GM19372 (cell line): ENCODE data around the gene SPESP1.
"Not testable (repeated sequence)": the region's sequence is repeated elsewhere in the genome, so short reads cannot be mapped to it uniquely, and the experiment has no call there.

Source experiments
- ATAC-seq: cut with Tn5 transposase; IDR thresholded peaks from one replicate; pipeline ENCODE4 v1.9.1; 2021; ENCODE audit warnings: mild to moderate bottlenecking, low read depth, moderate library complexity; ENCODE audit not compliant: unreplicated experiment

Gene SPESP1

DNA sequence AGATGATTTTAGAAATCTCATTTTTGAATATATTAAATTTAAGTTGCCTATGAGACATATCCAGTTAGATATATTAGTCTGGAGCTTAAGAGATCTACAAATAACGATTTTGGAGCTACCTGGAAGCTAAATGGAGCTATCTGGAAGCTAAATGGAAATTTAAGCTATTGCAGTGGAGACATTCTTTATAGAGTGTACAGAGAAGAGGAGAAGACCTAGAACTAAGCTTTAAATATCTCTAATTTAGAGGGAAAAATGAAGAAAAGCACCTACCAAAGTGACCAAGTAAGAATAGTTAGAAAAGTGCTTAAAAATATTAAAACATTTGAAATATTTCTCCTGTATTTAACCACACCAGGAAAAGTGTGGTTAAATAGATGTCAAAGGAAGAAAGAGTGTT lies 28.3 kb downstream of the SPESP1 start:
- no peak for ATAC-seq

GRCh38 chr15:68962465-68962864 lies 32.1 kb downstream of the SPESP1 start:
- no peak for ATAC-seq

GRCh38 chr15:68963719-68964118 lies 33.4 kb downstream of the SPESP1 start:
- not testable (repeated sequence) for ATAC-seq

- no peak for ATAC-seq
Measured at GRCh38 chr15:68966996-68967395, 36.7 kb downstream of the SPESP1 start.

- no peak for ATAC-seq
Measured at GRCh38 chr15:68967948-68968347, 37.6 kb downstream of the SPESP1 start.

GRCh38 chr15:68969298-68969697 lies 39.0 kb downstream of the SPESP1 start:
- no peak for ATAC-seq

DNA sequence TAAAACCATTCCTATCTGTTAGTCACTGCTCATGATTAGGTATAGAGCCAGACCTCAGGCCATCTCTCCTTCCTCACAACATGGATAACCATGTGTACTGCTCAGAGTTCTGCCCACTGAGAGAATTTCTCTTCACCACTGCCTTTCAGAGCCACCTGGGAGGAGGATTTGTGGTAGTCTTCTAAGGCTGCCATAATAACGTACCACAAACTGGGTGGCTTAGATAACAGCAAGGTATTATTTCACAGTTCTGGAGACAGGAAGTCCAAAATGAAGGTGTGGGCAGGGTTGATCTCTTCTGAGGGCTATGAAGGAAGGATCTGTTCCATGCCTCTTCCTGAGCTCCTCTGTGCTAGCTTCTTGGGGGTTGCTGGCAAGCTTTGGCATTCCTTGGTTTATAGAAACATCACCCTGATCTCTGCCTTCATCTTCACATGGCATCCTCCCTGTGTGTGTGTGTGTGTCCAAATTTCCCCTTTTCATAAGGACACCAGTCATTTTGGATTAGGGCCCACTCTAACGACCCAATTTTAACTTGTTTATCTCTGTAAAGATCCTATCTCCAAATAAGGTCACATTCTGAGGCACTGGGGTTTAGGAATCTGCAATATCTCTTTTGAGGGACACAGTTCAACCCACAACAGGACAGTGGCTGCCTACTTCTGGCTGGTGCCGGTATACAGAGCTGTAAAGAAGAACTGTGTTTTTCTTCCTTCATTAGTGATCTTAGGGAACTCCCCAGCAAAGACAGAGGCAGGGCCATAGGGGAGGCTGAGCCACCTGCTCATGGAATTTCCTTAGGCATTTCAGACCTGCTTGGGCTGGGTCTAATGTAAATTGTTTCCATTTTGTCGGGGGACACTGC lies 42.1 kb downstream of the SPESP1 start:
- no peak for ATAC-seq

DNA sequence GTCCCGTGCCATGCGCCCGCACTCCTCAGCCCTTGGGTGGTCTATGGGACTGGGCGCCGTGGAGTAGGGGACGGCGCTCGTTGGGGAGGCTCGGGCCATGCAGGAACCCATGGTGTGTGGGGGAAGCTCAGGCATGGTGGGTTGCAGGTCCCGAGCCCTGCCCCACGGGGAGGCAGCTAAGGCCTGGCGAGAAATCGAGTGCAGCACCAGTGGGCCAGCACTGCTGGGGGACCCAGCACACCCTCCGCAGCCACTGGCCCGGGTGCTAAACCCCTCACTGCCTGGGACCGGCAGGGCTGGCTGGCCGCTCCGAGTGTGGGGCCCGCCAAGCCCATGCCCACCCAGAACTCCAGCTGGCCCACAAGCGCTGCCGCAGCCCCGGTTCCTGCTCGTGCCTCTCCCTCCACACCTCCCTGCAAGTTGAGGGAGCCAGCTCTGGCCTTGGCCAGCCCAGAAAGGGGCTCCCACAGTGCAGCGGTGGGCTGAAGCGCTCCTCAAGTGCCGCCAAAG lies 45.4 kb downstream of the SPESP1 start:
- not testable (repeated sequence) for ATAC-seq

GRCh38 chr15:68977426-68977825 lies 47.1 kb downstream of the SPESP1 start:
- not testable (repeated sequence) for ATAC-seq

DNA sequence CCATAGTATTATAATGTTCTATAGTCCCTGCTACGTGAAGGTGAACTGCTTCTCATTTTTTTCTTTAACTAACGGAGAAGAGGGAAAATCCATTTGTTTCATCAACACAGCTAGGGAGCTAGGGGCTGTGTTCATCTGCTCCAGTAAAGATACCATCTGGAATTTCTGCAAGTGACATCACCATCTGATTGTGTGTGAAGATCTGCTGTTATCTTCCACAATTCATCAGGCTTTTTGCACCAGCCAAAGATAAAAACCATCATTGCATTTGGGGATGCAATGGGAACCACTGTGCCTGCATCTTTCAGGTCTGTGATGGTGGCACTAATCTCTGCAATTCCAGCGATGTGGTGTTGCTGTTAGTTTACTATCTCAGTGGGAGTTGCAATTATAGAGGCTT lies 48.7 kb downstream of the SPESP1 start:
- no peak for ATAC-seq

DNA sequence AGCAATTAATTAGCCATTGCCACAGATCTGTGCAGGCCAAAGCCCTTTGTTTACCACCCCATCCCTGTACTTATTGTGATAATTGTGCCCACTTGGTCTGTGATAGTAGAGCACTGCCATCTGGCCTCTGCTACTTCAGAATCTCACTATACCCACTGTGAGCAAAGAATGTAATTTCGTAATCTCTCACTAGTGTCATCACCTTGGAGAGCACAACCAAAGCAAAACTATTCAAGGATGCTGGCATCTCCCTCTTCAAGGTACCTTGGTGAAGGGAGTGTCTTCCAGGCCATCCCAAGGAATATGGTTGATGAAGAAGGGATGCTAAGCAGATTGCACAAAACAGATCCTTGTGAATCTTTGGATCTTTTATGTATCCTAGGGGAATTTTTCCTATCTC lies 49.5 kb downstream of the SPESP1 start:
- no peak for ATAC-seq

GRCh38 chr15:68980786-68981185 lies 50.5 kb downstream of the SPESP1 start:
- ATAC-seq: no peak

DNA sequence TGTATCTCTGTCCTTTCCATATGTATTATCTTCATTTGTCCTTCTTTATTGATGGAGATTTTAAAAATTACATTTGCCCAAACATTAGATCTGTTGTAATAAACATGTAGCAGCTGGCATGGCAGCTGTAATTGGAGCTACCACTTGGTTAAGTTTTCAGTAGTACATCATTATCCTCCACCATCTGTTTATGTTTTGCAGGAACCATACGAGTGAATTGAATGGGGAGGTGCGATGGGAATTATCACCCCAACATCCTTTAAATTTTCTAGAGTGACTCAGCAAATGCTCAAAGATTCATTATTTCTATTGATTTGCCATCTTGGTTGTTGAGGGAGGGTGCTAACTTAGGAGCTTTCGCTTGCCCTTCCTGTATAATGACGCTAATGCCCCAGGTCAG lies 51.6 kb downstream of the SPESP1 start:
- no peak for ATAC-seq

DNA sequence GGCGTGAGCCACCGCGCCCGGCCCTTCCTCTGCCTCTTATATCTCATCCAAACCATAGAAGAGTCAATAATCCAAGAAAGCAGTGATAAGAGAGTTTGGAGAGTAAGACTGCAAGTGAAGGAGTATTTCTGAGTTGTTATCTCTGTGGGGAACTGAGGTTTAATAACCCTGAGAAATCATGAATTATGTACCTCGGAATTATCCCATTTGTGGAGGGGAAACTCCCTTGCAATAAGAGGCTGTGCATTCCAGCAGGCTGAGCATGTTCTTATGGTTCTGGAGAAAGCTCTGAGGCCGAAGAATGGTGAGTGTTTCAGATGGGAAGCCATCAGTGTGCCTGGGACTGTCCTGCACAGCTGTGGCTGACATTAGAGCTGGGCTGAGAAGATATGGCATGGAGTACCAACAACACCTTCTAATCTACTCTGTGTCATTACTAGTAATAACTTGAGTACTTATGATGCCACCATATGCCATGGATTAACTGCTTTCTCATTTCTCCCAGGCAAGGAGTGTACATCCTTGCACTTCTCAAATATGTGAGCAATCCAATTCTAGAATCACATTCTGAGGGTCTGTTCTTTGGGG lies 52.7 kb downstream of the SPESP1 start:
- ATAC-seq: no peak

DNA sequence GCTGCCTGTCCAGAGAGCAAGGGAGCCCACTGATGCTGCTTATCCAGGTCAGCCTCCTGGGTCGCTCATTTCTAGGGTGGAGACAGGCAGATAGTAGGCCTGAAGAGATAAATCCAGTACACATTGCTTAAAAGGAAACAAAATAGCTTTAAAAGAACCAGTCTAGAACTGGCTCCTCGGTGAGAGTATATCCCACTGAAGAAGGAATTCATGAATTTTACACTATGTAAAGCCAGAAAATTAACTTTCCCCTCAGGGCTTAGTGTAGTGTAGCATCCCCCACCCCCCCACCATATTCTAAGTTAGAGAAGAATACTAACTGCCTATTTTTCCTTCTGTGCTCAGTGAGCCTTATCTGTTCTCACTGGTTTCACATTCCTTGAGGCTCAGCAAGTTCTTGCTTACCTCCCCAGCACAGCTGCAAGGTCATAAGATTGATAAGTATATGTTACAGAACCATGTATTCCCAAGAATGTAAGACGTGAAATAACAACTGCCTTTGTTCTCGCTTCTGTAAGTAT lies 53.7 kb downstream of the SPESP1 start:
- no peak for ATAC-seq

DNA sequence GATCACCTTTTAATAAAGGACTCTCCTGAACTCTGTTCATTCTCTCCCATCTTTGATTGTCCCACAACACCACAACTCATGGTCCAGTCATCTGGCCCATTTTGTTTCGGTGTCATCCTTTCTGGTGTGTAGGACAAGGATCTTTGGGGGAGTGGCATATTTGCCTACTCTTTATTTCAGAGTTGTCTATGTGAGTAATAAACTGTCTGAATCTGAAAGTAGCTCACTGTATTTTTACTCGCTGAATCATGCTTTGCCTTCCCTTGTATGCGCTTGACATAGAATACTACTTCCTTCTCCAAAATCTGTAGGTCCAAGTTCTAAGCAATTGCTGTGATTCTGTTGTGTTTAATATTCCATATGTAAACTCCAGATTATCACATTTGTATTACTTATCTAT lies 54.3 kb downstream of the SPESP1 start:
- ATAC-seq: no peak

GRCh38 chr15:68985361-68985891 lies 55.1 kb downstream of the SPESP1 start:
- no peak for ATAC-seq

- ATAC-seq: no peak
Measured at GRCh38 chr15:68986322-68986721, 56.0 kb downstream of the SPESP1 start.

- no peak for ATAC-seq
Measured at GRCh38 chr15:68987120-68987519, 56.8 kb downstream of the SPESP1 start.

- ATAC-seq: no peak
Measured at GRCh38 chr15:68987676-68988075, 57.4 kb downstream of the SPESP1 start.

- no peak for ATAC-seq
Measured at GRCh38 chr15:68989541-68990230, 59.4 kb downstream of the SPESP1 start.
